Ascending aorta (tissue), 2 donors: ENCODE data around the gene ERICH6B. TPM values are rescaled to one million over a fixed set of nuclear protein-coding genes. Genes with fewer than 3 reads are reported as not detected.
"Not testable (repeated sequence)": the region's sequence is repeated elsewhere in the genome, so short reads cannot be mapped to it uniquely, and the experiment has no call there.

Experiments
- DNase-seq, 2 donors: peaks; one replicate each; pipeline ENCODE4 v3.0.0-alpha.2; 2019; ENCODE audit warnings: low spot score in 2 of 2
- H3K27ac ChIP-seq, 2 donors: fragments of 200-600 bp; sonication (generic); one replicate each; pipeline ENCODE4 v1.5.1; 2016 to 2017; ENCODE audit warnings: mild to moderate bottlenecking in 1 of 2
- H3K27me3 ChIP-seq: fragments of 200-600 bp; sonication (generic); one replicate; pipeline ENCODE4 v1.5.1; 2017
- H3K36me3 ChIP-seq, 2 donors: fragments of 200-600 bp; sonication (generic); one replicate each; pipeline ENCODE4 v1.5.1; 2016
- H3K4me1 ChIP-seq, 2 donors: fragments of 200-600 bp; sonication (generic); one replicate each; pipeline ENCODE4 v1.5.1; 2016 to 2017; ENCODE audit warnings: mild to moderate bottlenecking in 1 of 2
- H3K4me3 ChIP-seq, 2 donors: fragments of 200-600 bp; sonication (generic); one replicate each; pipeline ENCODE4 v1.5.1; 2016 to 2017; ENCODE audit warnings: mild to moderate bottlenecking in 1 of 2
- H3K9me3 ChIP-seq, 2 donors: fragments of 200-600 bp; sonication (generic); one replicate each; pipeline ENCODE4 v1.5.1; 2016
- intact Hi-C: fragments of 100-400 bp; cut with DNase I; formaldehyde crosslinking; loops from one replicate; pipeline ENCODE4 v1.15.1; 2023
- total RNA-seq: library from RNA; depleted of rRNA; stranded (reverse); fragments of >200 nt; gene quantifications from one replicate; pipeline ENCODE4 v1.1.0, GENCODE V29; 2016
- TF ChIP-seq, protein P1 (sequence below), 3 experiments: fragments of 200-600 bp in 2 of 3; fragments of 450-650 bp in 1 of 3; sonication (generic) in 2 of 3; IDR thresholded peaks; one replicate each; pipeline ENCODE4 v1.5.1; 2016 to 2019; ENCODE audit warnings: antibody characterized with exemption in 3 of 3, mild to moderate bottlenecking in 1 of 3, moderate library complexity in 1 of 3

Gene ERICH6B
- total RNA-seq, 1 donor from 2014 or later, result not detected

DNA sequence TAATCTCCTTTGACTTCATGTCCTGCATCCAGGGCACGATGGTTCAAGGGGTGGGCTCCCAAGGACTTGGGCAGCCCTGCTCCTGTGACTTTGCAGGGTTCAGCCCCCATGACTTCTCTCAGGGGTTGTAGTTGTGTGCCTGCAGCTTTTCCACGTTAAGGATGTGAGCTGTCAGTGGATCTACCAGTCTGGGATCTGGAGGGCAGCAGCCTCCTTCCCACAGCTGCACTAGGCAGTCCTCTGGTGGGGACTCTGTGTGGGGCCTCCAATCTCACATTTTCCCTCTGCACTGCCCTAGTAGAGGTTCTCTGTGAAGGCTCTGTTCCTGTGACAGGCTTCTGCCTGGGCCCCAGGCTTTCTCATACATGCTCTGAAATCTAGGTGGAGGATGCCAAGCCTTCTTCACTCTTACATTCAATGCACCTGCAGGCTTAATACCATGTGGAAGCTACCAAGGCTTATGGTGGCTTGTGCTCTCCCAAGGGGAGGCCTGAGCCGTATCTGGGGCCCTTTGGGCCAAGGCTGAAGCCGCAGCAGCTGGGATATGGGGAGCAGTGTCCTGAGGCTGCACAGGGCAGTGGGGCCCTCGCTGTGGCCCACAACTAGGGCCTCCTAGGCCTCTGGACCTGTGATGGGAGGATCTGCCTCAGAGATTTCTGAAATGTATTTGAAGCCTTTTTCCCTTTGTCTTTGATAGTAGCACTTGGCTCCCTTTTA lies 39.3 kb upstream of the ERICH6B start:
- H3K36me3 ChIP-seq, result no peaks in the 10 kb centered on the region
- H3K9me3 ChIP-seq, result peaks cover 0 to 5% of the 10 kb centered on the region in 2 donors
- no peak overlapping the region for H3K4me3 ChIP-seq
- H3K4me1 ChIP-seq, result no peaks in the 10 kb centered on the region
- intact Hi-C loops, result no loop called here
- no peaks in the 10 kb centered on the region for H3K27me3 ChIP-seq
- TF ChIP-seq, protein P1, sequence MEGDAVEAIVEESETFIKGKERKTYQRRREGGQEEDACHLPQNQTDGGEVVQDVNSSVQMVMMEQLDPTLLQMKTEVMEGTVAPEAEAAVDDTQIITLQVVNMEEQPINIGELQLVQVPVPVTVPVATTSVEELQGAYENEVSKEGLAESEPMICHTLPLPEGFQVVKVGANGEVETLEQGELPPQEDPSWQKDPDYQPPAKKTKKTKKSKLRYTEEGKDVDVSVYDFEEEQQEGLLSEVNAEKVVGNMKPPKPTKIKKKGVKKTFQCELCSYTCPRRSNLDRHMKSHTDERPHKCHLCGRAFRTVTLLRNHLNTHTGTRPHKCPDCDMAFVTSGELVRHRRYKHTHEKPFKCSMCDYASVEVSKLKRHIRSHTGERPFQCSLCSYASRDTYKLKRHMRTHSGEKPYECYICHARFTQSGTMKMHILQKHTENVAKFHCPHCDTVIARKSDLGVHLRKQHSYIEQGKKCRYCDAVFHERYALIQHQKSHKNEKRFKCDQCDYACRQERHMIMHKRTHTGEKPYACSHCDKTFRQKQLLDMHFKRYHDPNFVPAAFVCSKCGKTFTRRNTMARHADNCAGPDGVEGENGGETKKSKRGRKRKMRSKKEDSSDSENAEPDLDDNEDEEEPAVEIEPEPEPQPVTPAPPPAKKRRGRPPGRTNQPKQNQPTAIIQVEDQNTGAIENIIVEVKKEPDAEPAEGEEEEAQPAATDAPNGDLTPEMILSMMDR (IDR thresholded peaks at IDR 0.05), result no peak
- H3K27ac ChIP-seq, result no peak overlapping the region
- DNase-seq, result no peak

DNA sequence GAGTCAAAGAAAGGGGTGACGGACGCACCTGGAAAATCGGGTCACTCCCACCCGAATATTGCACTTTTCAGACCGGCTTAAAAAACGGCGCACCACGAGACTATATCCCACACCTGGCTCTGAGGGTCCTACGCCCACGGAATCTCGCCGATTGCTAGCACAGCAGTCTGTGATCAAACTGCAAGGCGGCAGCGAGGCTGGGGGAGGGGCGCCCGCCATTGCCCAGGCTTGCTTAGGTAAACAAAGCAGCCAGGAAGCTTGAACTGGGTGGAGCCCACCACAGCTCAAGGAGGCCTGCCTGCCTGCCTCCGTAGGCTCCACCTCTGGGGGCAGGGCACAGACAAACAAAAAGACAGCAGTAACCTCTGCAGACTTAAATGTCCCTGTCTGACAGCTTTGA lies 29.7 kb upstream of the ERICH6B start:
- intact Hi-C loops, H3K4me3 ChIP-seq, H3K27ac ChIP-seq, H3K36me3 ChIP-seq, H3K27me3 ChIP-seq, H3K9me3 ChIP-seq, H3K4me1 ChIP-seq, DNase-seq: not testable (repeated sequence)

DNA sequence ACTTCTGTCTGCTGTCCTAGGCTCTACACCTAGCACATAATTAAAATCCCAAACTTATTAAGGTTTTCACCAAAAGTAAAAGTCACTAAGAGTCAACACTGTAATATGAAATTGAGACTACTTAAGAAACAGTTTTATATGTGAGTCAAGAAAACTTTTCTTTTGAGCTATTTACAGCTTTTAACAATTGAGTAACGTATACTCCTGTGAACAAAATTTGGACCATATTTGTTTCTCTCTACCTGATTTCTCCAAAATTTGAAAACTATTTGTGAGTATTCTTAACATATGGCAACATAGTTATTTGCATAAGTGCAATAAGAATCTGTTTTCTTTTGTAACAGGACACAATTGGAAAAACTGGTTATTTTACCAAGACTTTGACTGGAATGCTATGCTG lies 26.6 kb upstream of the ERICH6B start:
- intact Hi-C loops, H3K27ac ChIP-seq, DNase-seq, H3K36me3 ChIP-seq, H3K9me3 ChIP-seq, H3K4me3 ChIP-seq, H3K27me3 ChIP-seq, H3K4me1 ChIP-seq: not testable (repeated sequence)

DNA sequence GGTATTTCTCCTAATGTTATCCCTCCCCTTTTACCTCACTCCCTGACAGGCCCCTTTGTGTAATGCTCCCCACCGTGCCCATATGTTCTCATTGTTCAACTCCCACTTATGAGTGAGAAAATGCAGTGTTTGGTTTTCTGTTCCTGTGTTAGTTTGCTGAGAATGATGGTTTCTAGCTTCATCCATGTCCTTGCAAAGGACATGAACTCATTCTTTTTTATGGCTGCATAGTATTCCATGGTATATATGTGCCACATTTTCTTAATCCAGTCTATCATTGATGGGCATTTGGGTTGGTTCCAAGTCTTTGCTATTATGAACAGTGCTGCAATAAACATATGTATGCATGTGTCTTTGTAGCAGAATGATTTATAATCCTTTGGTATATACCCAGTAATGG lies 19.8 kb upstream of the ERICH6B start:
- H3K4me3 ChIP-seq, H3K36me3 ChIP-seq, H3K27ac ChIP-seq, H3K9me3 ChIP-seq, H3K27me3 ChIP-seq, H3K4me1 ChIP-seq, DNase-seq, intact Hi-C loops: not testable (repeated sequence)

DNA sequence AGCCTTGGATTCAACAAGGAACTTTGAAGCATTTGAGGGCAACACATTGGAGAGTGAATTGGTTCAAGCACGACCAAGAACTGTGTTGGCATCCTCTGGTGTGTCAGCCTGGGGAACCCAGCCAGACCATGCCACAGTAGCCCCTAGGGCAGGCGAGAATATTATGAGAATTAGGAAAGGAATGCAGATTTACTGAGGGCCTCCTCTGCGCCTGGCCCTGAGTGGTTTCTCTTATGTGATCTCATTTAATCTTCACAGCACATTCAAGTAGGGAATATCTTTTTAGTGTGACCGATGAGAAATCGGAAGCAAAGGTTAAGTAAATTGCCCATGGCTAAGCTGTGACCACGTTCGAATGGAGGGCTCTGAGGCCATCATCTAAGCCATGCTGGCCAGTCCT lies 15.3 kb upstream of the ERICH6B start:
- no peaks in the 10 kb centered on the region for H3K27me3 ChIP-seq
- H3K27ac ChIP-seq, result no peak overlapping the region
- no peak for DNase-seq
- H3K4me1 ChIP-seq, result no peaks in the 10 kb centered on the region
- H3K9me3 ChIP-seq, result no peaks in the 10 kb centered on the region
- no peaks in the 10 kb centered on the region for H3K36me3 ChIP-seq
- intact Hi-C loops, result no loop called here
- no peak overlapping the region for H3K4me3 ChIP-seq
- TF ChIP-seq, protein P1 (IDR thresholded peaks at IDR 0.05), result no peak

DNA sequence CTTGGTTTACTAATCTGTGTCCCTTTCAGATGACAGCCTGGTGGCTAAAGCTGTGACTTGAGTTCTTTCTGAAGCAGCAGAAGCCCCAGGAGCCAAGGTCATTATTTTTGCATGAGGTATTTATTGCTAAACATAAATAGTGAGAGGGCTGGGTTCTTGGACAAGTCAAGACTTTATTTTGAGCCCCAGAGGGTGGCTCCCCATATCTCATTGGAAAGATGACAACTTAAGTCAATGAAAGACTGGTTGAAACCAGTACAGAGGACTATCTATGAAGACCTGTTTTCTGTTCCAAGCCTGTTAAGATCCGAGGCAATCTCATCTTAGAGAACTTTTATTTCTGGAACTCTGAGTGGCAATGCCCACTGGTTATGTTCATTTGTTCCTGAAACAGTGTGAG lies 14.4 kb upstream of the ERICH6B start:
- intact Hi-C loops, result no loop called here
- H3K9me3 ChIP-seq, result no peaks in the 10 kb centered on the region
- TF ChIP-seq, protein P1 (IDR thresholded peaks at IDR 0.05), result no peak
- no peak overlapping the region for H3K27ac ChIP-seq
- H3K27me3 ChIP-seq, result no peaks in the 10 kb centered on the region
- DNase-seq, result no peak
- no peaks in the 10 kb centered on the region for H3K36me3 ChIP-seq
- H3K4me1 ChIP-seq, result no peaks in the 10 kb centered on the region
- no peak overlapping the region for H3K4me3 ChIP-seq

DNA sequence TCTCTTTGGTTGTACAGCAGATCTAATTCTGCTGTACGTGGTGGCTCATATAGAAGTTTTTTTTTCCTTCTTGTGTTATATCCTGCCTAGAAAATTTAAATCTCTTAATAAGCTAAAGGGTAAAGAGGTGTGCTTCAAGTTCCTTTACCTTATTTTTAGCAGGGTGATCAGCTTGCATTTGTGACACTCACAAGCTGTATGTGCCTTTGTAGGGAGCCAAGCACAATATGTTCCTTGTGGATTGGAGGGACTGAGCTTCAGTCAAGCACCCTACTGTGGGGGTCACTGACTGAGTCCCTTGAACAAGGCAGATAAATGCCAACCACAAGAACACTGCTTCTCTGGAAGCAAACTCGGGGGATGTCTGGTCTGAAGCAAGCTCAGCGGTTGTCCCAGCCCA lies 12.6 kb upstream of the ERICH6B start:
- no peaks in the 10 kb centered on the region for H3K9me3 ChIP-seq
- DNase-seq, result no peak
- no peaks in the 10 kb centered on the region for H3K27me3 ChIP-seq
- intact Hi-C loops, result no loop called here
- no peak overlapping the region for H3K4me3 ChIP-seq
- H3K4me1 ChIP-seq, result no peaks in the 10 kb centered on the region
- no peak overlapping the region for H3K27ac ChIP-seq
- H3K36me3 ChIP-seq, result no peaks in the 10 kb centered on the region
- TF ChIP-seq, protein P1 (IDR thresholded peaks at IDR 0.05), result no peak
